A375 (cell line): ENCODE measurements around the gene RETN. TPM values are rescaled to one million over a fixed set of nuclear protein-coding genes. Genes with fewer than 3 reads are reported as not detected.

ENCODE experiments used
- total RNA-seq: library from RNA; depleted of rRNA; stranded (reverse); fragments of >200 nt; shearing (Covaris generic); gene quantifications from 2 replicates; pipeline ENCODE4 v1.2.3, GENCODE V29; 2014; rRNA removed

RETN gene
- not detected in 2 replicates for total RNA-seq

GRCh38 chr19:7668842-7669241, at the start of gene RETN:
Gene RETN (plus strand): TSS chr19:7669049. CDS start chr19:7669327, 278 bp downstream.

DNA sequence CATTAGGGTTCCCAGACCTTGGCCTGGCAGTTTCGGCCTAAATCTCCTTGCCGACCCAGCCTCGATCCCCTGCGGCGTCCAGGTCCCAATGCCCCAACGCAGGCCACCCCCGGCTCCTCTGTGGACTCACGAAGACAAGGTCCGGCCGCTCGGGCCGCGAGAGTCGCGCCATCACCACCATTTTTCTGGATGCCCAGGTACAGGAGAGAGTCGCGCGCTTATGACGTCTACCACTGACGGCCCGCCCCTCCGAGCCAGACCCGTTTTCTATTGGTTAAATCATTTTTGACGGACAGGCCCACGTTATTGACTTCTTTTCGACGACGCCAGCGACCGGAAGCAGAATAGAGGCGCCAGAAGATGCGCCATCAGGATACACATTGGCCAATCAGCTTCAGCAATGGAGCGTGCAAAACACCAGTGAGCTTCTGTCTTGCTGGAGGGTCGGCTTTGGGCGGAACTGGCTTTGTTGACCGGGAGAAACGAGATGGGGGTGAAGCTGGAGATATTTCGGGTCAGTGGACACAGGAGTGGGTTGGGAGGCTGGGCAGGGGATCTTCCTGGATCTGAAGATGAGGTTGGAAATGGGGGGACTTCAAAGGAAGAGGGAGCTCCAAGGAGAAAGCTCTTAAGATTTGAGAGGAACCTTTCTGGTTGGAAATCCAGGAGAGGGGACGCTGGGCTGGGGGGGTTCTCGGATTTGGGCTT, 39.3 kb upstream of the RETN start, which contains the start of the genes PET100 and XAB2:
TSS of gene PET100 (plus strand) at position 447 of the 708 bp plus-strand sequence. CDS start at position 488, 41 bp downstream.
TSS of gene XAB2 (minus strand) at position 199 of the 708 bp plus-strand sequence. CDS start at position 181, 18 bp downstream.

DNA sequence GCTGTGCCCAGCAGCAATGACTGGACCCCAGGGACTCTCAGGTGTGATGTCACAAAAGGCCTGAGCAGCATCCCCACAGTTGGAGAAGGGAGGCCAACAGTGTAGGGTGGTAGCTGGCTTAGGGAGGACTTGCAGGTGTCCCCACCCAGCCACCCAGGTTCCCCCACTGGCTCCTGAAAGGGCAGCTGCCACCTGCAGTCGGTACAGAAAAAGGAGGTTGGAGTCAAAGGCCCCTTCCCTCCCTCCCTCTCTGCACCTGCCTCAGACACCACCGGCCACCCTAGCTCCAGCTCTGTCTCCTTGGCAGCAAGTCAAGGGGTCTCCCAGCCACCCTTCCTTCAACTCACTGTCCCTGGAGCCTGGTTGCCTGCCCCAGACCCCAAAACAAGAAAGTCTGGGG, 35.2 kb upstream of the RETN start, which contains the start of gene PCP2:
TSS of gene PCP2 (minus strand) at position 22 of the 400 bp plus-strand sequence. CDS start 262 bp downstream, outside the sequence.

GRCh38 chr19:7636691-7637373, 32.0 kb upstream of the RETN start, which contains the start of gene STXBP2:
Gene STXBP2 (plus strand): TSS chr19:7637110. CDS start chr19:7637150, 40 bp downstream.

GRCh38 chr19:7676854-7677253, 8.0 kb downstream of the RETN start, which contains the start of gene MCEMP1:
Gene MCEMP1 (plus strand): TSS chr19:7677090. CDS start chr19:7677121, 31 bp downstream.

GRCh38 chr19:7680606-7681339, 11.9 kb downstream of the RETN start, which contains the start of gene TRAPPC5:
Gene TRAPPC5 (plus strand): TSS chr19:7680833. CDS start chr19:7682254, 1,421 bp downstream.

GRCh38 chr19:7701654-7702457, 33.0 kb downstream of the RETN start, which contains the start of gene FCER2:
Gene FCER2 (minus strand): TSS chr19:7702131. CDS start chr19:7699760, 2,371 bp downstream.

Other genes starting within 250 kb of the RETN start
- gene PEX11G, start 180.0 kb upstream of the RETN start, total RNA-seq: 4.9 TPM in 2 replicates
- 27.8 and 37.1 TPM in 2 replicates for gene ZNF358, start 152.9 kb upstream of the RETN start, total RNA-seq
- gene MCOLN1, start 146.4 kb upstream of the RETN start, total RNA-seq: 7.6 and 8.7 TPM in 2 replicates
- 107 TPM in 2 replicates for gene PNPLA6, start 133.3 kb upstream of the RETN start, total RNA-seq
- 0.05 and 0.26 TPM in 2 replicates for gene CAMSAP3, start 73.2 kb upstream of the RETN start, total RNA-seq
- gene XAB2, start 39.5 kb upstream of the RETN start, total RNA-seq: 52.8 and 66.7 TPM in 2 replicates
- gene PET100, start 39.3 kb upstream of the RETN start, total RNA-seq: 60.7 and 62.6 TPM in 2 replicates
- gene PCP2, start 35.3 kb upstream of the RETN start, total RNA-seq: not detected in 2 replicates
- 0.05 TPM in 1 of 2 replicates, not detected in the other for gene STXBP2, start 31.9 kb upstream of the RETN start, total RNA-seq
- 0.27 TPM in 1 of 2 replicates, not detected in the other for gene MCEMP1, start 8.0 kb downstream of the RETN start, total RNA-seq
- 121 and 150 TPM in 2 replicates for gene TRAPPC5, start 11.8 kb downstream of the RETN start, total RNA-seq
- 0.34 and 0.41 TPM in 2 replicates for gene FCER2, start 33.1 kb downstream of the RETN start, total RNA-seq
- gene CLEC4G, start 63.1 kb downstream of the RETN start, total RNA-seq: not detected in 2 replicates
- gene CD209, start 78.5 kb downstream of the RETN start, total RNA-seq: not detected in 2 replicates
- gene CLEC4M, start 94.2 kb downstream of the RETN start, total RNA-seq: not detected in 2 replicates
- 14.9 and 15.4 TPM in 2 replicates for gene EVI5L, start 161.2 kb downstream of the RETN start, total RNA-seq
- 0.27 TPM in 1 of 2 replicates, not detected in the other for gene PRR36, start 205.3 kb downstream of the RETN start, total RNA-seq
- 11.6 and 14.7 TPM in 2 replicates for gene LRRC8E, start 219.5 kb downstream of the RETN start, total RNA-seq
- gene MAP2K7, start 234.8 kb downstream of the RETN start, total RNA-seq: 24.0 and 34.1 TPM in 2 replicates
- gene TGFBR3L, start 245.8 kb downstream of the RETN start, total RNA-seq: 1.1 and 1.6 TPM in 2 replicates